HG02571 (cell line): Measurements from ENCODE around the gene LRRC61.
"Not testable (repeated sequence)": the region's sequence is repeated elsewhere in the genome, so short reads cannot be mapped to it uniquely, and the experiment has no call there.

ENCODE experiments used
- ATAC-seq: cut with Tn5 transposase; IDR thresholded peaks from one replicate; pipeline ENCODE4 v1.9.1; 2021; ENCODE audit warnings: mild to moderate bottlenecking, moderate library complexity; ENCODE audit not compliant: unreplicated experiment

Gene LRRC61

GRCh38 chr7:150322833-150323681 lies at the start of gene LRRC61, which contains the start of gene ACTR3C:
Gene LRRC61, plus strand, starts transcription at chr7:150323355. Its CDS starts 13,507 bp downstream, at chr7:150336862.
Gene ACTR3C, minus strand, starts transcription at chr7:150323545. Its CDS starts 28,249 bp downstream, at chr7:150295296.
- ATAC-seq = peak; percentile 65

- not testable (repeated sequence) for ATAC-seq
Measured at GRCh38 chr7:150276132-150276695, 46.9 kb upstream of the LRRC61 start.

- not testable (repeated sequence) for ATAC-seq
Measured at GRCh38 chr7:150278383-150278782, 44.8 kb upstream of the LRRC61 start.

GRCh38 chr7:150281681-150282403 lies 41.3 kb upstream of the LRRC61 start:
- ATAC-seq = not testable (repeated sequence)

- ATAC-seq = not testable (repeated sequence)
Measured at GRCh38 chr7:150283111-150283510, 40.0 kb upstream of the LRRC61 start.

GRCh38 chr7:150283608-150284007 lies 39.5 kb upstream of the LRRC61 start:
- not testable (repeated sequence) for ATAC-seq

GRCh38 chr7:150285849-150286754 lies 37.1 kb upstream of the LRRC61 start:
- ATAC-seq = not testable (repeated sequence)

- not testable (repeated sequence) for ATAC-seq
Measured at GRCh38 chr7:150287815-150288214, 35.3 kb upstream of the LRRC61 start.

- ATAC-seq = not testable (repeated sequence)
Measured at GRCh38 chr7:150288816-150289215, 34.3 kb upstream of the LRRC61 start.

GRCh38 chr7:150290317-150290716 lies 32.8 kb upstream of the LRRC61 start:
- ATAC-seq = not testable (repeated sequence)

GRCh38 chr7:150295027-150295426 lies 28.1 kb upstream of the LRRC61 start:
- not testable (repeated sequence) for ATAC-seq

GRCh38 chr7:150295614-150296013 lies 27.5 kb upstream of the LRRC61 start:
- not testable (repeated sequence) for ATAC-seq

GRCh38 chr7:150296802-150297201 lies 26.4 kb upstream of the LRRC61 start:
- not testable (repeated sequence) for ATAC-seq

- ATAC-seq = not testable (repeated sequence)
Measured at GRCh38 chr7:150297978-150298377, 25.2 kb upstream of the LRRC61 start.

- not testable (repeated sequence) for ATAC-seq
Measured at GRCh38 chr7:150302908-150303310, 20.2 kb upstream of the LRRC61 start.

GRCh38 chr7:150304499-150305258 lies 18.5 kb upstream of the LRRC61 start:
- ATAC-seq = not testable (repeated sequence)

GRCh38 chr7:150305259-150305902 lies 17.8 kb upstream of the LRRC61 start:
- ATAC-seq = not testable (repeated sequence)

- ATAC-seq = not testable (repeated sequence)
Measured at GRCh38 chr7:150305903-150306284, 17.3 kb upstream of the LRRC61 start.

GRCh38 chr7:150306377-150306776 lies 16.8 kb upstream of the LRRC61 start:
- ATAC-seq = not testable (repeated sequence)
